Hepatocyte (in vitro differentiated cells): ENCODE data around the gene LINC01488.

Experiments used
- EZH2phosphoT487 ChIP-seq: fragments of 200-600 bp; sonication (generic); IDR thresholded peaks from one replicate; pipeline ENCODE4 v1.6.1; 2018; ENCODE audit warnings: antibody characterized with exemption, mild to moderate bottlenecking, low read depth, moderate library complexity; ENCODE audit not compliant: unreplicated experiment, severe bottlenecking
- TF ChIP-seq, protein P1 (sequence below): fragments of 200-600 bp; sonication (generic); IDR thresholded peaks from 2 replicates; pipeline ENCODE4 v1.5.1; 2016; ENCODE audit warnings: antibody characterized with exemption, mild to moderate bottlenecking; ENCODE audit not compliant: poor library complexity

DNA sequence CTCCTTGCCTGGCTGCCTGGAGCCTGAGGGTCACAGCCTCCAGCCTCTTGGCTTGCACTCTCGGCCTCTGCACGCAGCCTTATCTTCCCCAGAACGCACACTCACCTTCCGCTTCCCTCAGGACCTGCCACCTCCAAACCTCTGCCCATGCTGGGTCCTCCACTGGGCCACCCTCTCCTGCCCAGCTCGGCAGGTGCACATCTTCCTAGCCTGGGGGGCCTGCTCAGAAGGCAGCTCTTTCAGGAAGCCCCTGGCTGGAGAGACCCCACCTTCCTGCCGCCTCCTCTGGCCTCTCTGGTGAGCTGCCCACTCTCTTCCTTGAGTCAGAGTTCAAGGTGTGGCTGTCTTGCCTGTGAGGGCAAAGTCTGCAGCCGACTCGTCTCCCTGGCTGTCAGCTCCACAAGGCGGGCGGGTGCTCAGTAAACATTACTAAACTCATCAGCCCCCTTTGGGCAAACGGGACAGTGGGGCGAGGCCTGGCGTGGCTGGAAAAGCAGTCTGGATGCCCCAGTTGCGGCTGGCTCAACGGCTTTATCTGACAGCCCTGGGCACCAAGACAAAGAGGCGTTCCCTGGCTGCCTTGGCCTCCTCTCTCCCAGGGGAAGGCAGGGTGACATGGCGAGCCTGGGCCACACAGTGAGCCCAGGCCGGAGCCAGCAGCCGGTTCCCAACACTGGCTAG lies 1.7 kb upstream of the LINC01488 start:
- TF ChIP-seq, protein P1, sequence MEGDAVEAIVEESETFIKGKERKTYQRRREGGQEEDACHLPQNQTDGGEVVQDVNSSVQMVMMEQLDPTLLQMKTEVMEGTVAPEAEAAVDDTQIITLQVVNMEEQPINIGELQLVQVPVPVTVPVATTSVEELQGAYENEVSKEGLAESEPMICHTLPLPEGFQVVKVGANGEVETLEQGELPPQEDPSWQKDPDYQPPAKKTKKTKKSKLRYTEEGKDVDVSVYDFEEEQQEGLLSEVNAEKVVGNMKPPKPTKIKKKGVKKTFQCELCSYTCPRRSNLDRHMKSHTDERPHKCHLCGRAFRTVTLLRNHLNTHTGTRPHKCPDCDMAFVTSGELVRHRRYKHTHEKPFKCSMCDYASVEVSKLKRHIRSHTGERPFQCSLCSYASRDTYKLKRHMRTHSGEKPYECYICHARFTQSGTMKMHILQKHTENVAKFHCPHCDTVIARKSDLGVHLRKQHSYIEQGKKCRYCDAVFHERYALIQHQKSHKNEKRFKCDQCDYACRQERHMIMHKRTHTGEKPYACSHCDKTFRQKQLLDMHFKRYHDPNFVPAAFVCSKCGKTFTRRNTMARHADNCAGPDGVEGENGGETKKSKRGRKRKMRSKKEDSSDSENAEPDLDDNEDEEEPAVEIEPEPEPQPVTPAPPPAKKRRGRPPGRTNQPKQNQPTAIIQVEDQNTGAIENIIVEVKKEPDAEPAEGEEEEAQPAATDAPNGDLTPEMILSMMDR, result no peak
- no peak for TF ChIP-seq EZH2phosphoT487
